Iris pigment epithelial cell (primary cell): ENCODE data around the gene GSTA3.

Experiments used
- DNase-seq: peaks from one replicate; pipeline ENCODE4 v3.0.0-alpha.2; 2011; ENCODE audit warnings: low read depth

The GSTA3 gene

DNA sequence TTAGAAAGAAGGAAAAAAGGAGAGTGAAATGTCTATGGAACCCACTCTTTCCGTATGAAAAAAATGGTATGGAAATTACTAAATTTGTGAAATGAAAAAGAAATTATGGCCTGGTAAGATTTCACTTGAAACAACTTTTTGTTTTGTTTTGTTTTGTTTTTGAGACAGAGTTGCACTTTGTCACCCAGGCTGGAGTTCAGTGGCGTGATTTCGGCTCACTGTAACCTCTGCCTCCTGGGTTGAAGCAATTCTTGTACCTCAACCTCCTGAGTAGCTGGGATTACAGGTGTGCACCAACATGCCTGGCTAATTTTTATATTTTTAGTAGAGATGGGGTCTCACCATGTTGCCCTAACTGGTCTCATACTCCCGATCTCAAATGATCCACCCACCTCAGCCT, 51.1 kb downstream of the GSTA3 start:
- DNase-seq, result no peak

DNA sequence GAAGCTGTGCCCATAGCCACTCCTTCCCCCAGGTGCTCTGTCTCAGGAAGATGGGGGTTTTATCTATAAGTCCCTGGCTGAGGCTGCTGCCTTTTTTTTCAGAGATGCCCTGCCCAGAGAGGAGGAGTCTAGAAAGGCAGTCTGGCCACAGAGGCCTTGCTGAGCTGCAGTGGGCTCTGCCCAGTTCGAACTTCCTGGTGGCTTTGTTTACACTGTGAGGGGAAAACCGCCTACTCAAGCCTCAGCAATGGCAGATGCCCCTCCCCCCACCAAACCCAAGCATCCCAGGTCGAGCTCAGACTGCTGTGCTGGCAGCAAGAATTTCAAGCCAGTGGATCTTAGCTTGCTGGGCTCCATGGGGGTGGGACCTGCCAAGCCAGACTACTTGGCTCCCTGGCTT, 53.4 kb downstream of the GSTA3 start:
- DNase-seq, result peak; percentile 2

DNA sequence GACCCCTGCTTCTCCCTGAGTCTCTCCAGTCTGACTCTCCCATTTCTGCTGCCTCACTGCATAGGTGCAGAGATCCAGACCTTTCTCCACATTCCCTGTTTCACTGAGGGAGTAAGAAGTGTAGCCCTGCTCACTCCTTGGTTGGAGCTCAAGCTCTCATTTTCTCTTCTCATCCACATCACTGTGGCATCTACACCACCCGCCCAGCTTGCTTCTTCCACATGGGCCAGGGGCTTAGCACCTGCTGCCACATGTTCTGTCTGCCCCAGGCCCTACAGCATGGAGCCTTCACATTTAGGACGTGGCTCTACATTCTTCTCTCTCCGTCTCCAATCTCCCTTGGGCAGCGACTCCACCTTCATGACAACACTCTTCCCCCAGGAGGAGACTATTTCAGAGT, 60.4 kb downstream of the GSTA3 start:
- DNase-seq, result no peak
